A673 (cell line): ENCODE results near the gene GPR3. TPM values are rescaled to one million over a fixed set of nuclear protein-coding genes. Genes with fewer than 3 reads are reported as not detected.
"Not testable (repeated sequence)": the region's sequence is repeated elsewhere in the genome, so short reads cannot be mapped to it uniquely, and the experiment has no call there.

Source experiments
- BruUV-seq: library from RNA; stranded (reverse); fragments of 400-500 nt; replicated peaks from 2 replicates; lab custom pipeline; 2021; lab: Mats Ljungman, UMichigan
- CTCF ChIA-PET: fragments of 300-600 bp; sonication (Branson Sonifier 250); formaldehyde crosslinking; loops from one replicate; lab custom pipeline; 2022; ENCODE audit warnings: antibody characterized with exemption; lab: Charles Lee
- POLR2A ChIA-PET: fragments of 300-600 bp; sonication (Branson Sonifier 250); formaldehyde crosslinking; loops from one replicate; lab custom pipeline; 2022; ENCODE audit warnings: antibody characterized with exemption; ENCODE audit not compliant: low non-redundant PET; lab: Charles Lee
- DNase-seq: peaks from one replicate; pipeline ENCODE4 v3.0.0-alpha.2; 2015; ENCODE audit warnings: low spot score
- H3K27ac ChIP-seq: fragments of 200-600 bp; sonication (generic); 2 replicates; pipeline ENCODE4 v1.5.1; 2016; ENCODE audit warnings: mixed run types, low read depth, mild to moderate bottlenecking, mixed read lengths, antibody characterized with exemption, low read length; ENCODE audit not compliant: poor library complexity, severe bottlenecking
- H3K27me3 ChIP-seq: fragments of 200-600 bp; sonication (generic); replicated peaks from 2 replicates; pipeline ENCODE4 v1.6.1; 2017; ENCODE audit warnings: mixed run types, low read depth, mild to moderate bottlenecking, mixed read lengths, antibody characterized with exemption, low read length; ENCODE audit not compliant: insufficient read depth, poor library complexity
- H3K36me3 ChIP-seq: fragments of 200-600 bp; sonication (generic); 2 replicates; pipeline ENCODE4 v1.6.1; 2016; ENCODE audit warnings: mixed run types, mild to moderate bottlenecking, mixed read lengths, antibody characterized with exemption, low read length; ENCODE audit not compliant: insufficient read depth, poor library complexity, severe bottlenecking
- H3K4me1 ChIP-seq: fragments of 200-600 bp; sonication (generic); 2 replicates; pipeline ENCODE4 v1.6.1; 2017; ENCODE audit warnings: mixed run types, mild to moderate bottlenecking, mixed read lengths, antibody characterized with exemption, low read length; ENCODE audit not compliant: insufficient read depth, poor library complexity, severe bottlenecking
- H3K4me3 ChIP-seq: fragments of 200-600 bp; sonication (generic); 2 replicates; pipeline ENCODE4 v1.5.1; 2016; ENCODE audit warnings: low read depth, mixed run types, mild to moderate bottlenecking, mixed read lengths, low read length; ENCODE audit not compliant: poor library complexity, severe bottlenecking
- H3K9me3 ChIP-seq: fragments of 200-600 bp; sonication (generic); 2 replicates; pipeline ENCODE4 v1.6.1; 2016; ENCODE audit warnings: mixed run types, low read depth, mild to moderate bottlenecking, mixed read lengths, antibody characterized with exemption, low read length; ENCODE audit not compliant: poor library complexity, severe bottlenecking
- CTCF ChIP-seq: fragments of 300-800, 200-600 bp; sonication (generic); conservative IDR thresholded peaks from 2 replicates; pipeline ENCODE4 v1.5.1; 2017; ENCODE audit warnings: low read depth, mild to moderate bottlenecking, antibody characterized with exemption, low read length, moderate library complexity, mixed read lengths
- EZH2 ChIP-seq: fragments of 200-600 bp; sonication (generic); IDR thresholded peaks from 2 replicates; pipeline ENCODE4 v1.6.1; 2017; ENCODE audit warnings: borderline replicate concordance, low read depth, mild to moderate bottlenecking, mixed read lengths, antibody characterized with exemption, low read length; ENCODE audit not compliant: poor library complexity, severe bottlenecking
- intact Hi-C: fragments of 100-400 bp; cut with micrococcal nuclease; formaldehyde crosslinking; loops from one replicate; pipeline ENCODE4 v1.10.0; 2022; ENCODE audit not compliant: unreplicated experiment
- total RNA-seq: library from RNA; stranded (reverse); gene quantifications from 2 replicates; pipeline ENCODE4 v1.2.3, GENCODE V29; 2021

Gene GPR3
- total RNA-seq, 1 experiment from 2014 or later, result 4.9 TPM

DNA sequence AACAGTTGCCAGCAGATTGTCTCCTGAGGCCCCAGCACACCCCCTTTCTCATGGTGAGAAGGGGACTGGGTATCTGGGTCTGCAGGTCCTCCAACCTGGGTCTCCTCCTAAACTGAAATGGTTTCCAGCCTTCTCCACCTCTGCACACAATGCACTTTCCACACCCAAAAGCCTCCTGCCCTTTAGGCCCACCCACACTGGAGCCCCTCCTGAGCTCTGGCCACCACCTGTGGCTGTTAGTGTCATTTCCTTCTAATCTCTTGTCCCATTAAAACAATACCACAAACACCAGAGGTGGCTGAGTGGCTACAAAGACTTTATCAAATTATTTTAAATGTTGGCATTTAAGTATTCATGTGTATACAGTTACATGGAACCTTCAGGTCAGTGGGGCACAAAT lies 11.5 kb downstream of the GPR3 start:
- DNase-seq, result no peak
- no TSS peak for BruUV-seq
- H3K9me3 ChIP-seq, result no peaks in the 10 kb centered on the region
- TF ChIP-seq CTCF (no peak), EZH2 (no peak)
- no peak overlapping the region for H3K4me3 ChIP-seq
- H3K4me1 ChIP-seq, result no peaks in the 10 kb centered on the region
- H3K27me3 ChIP-seq, result no peaks in the 10 kb centered on the region
- intact Hi-C loops, result loop anchor here (5.0 kb wide), 1 partner anchor 263 kb away; no protein-coding TSS in a partner anchor
- CTCF ChIA-PET, result no interaction called here
- POLR2A ChIA-PET, result no interaction called here
- H3K36me3 ChIP-seq, result peaks cover 15% of the 10 kb centered on the region
- no peak overlapping the region for H3K27ac ChIP-seq

DNA sequence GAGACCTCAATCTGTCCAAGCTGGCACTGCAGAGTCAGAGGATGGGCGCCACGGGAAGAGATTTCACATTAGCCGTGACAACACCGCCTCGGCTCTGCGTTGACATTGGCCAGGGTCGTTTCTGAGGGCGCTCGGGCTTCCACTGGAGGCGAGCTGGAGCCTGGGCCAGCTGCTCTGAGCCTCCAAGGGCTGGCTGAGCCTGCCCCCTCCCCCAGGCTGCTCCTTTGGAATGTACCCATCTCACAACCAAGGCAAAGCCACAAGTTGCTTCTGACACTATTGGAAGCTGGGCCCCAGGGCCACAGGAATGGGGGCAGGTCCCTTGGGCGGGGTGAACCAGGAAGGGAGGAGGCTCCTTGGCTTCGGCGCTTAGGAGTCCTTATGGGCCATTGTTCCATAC lies 12.7 kb downstream of the GPR3 start:
- no peak for DNase-seq
- Histone ChIP-seq H3K27ac (no peak overlapping the region), H3K36me3 (peaks cover 22% of the 10 kb centered on the region), H3K4me1 (no peaks in the 10 kb centered on the region), H3K4me3 (no peak overlapping the region), H3K9me3 (no peaks in the 10 kb centered on the region), H3K27me3 (no peaks in the 10 kb centered on the region)
- no TSS peak for BruUV-seq
- intact Hi-C loops, result no loop called here
- POLR2A ChIA-PET, result no interaction called here
- CTCF ChIA-PET, result no interaction called here
- TF ChIP-seq EZH2 (no peak), CTCF (no peak)

GRCh38 chr1:27405598-27406361 lies 13.4 kb downstream of the GPR3 start:
- CTCF ChIA-PET, BruUV-seq, H3K4me3 ChIP-seq, H3K4me1 ChIP-seq, intact Hi-C loops, POLR2A ChIA-PET, H3K27me3 ChIP-seq, H3K9me3 ChIP-seq, DNase-seq, H3K27ac ChIP-seq: not testable (repeated sequence)
- H3K36me3 ChIP-seq, result peaks cover 29% of the 10 kb centered on the region

GRCh38 chr1:27406362-27406680 lies 13.9 kb downstream of the GPR3 start:
- no peaks in the 10 kb centered on the region for H3K27me3 ChIP-seq
- no peaks in the 10 kb centered on the region for H3K9me3 ChIP-seq
- H3K4me1 ChIP-seq, result no peaks in the 10 kb centered on the region
- no peak for DNase-seq
- no TSS peak for BruUV-seq
- intact Hi-C loops, result no loop called here
- H3K27ac ChIP-seq, result no peak overlapping the region
- POLR2A ChIA-PET, result no interaction called here
- peaks cover 34% of the 10 kb centered on the region for H3K36me3 ChIP-seq
- no peak overlapping the region for H3K4me3 ChIP-seq
- CTCF ChIA-PET, result no interaction called here
- TF ChIP-seq EZH2 (no peak), CTCF (no peak)

- H3K4me1 ChIP-seq, intact Hi-C loops, H3K27ac ChIP-seq, DNase-seq, H3K9me3 ChIP-seq, BruUV-seq, CTCF ChIA-PET, H3K27me3 ChIP-seq, POLR2A ChIA-PET, H3K4me3 ChIP-seq: not testable (repeated sequence)
- peaks cover 38% of the 10 kb centered on the region for H3K36me3 ChIP-seq
These were observed 14.4 kb downstream of the GPR3 start for GRCh38 chr1:27406791-27407190.
